IPS-NIHi7 (cell line): Measurements from ENCODE around the gene TRABD2B.
A peak's percentile ranks its signal among the peaks of the same experiment; 100 is the strongest.
"Not testable (repeated sequence)": the region's sequence is repeated elsewhere in the genome, so short reads cannot be mapped to it uniquely, and the experiment has no call there.

ENCODE experiments used
- DNase-seq: peaks from one replicate; pipeline ENCODE4 v3.0.0; 2012; ENCODE audit warnings: mixed read lengths; ENCODE audit errors: extremely low spot score

TRABD2B gene

GRCh38 chr1:47967864-47968555 is 29.2 kb downstream of the TRABD2B start:
- no peak for DNase-seq

GRCh38 chr1:47965816-47966215 is 31.4 kb downstream of the TRABD2B start:
- DNase-seq, result no peak

- DNase-seq, result no peak
These were observed 32.5 kb downstream of the TRABD2B start for GRCh38 chr1:47964636-47965035.

- no peak for DNase-seq
These were observed 33.4 kb downstream of the TRABD2B start for GRCh38 chr1:47963568-47964358.

DNA sequence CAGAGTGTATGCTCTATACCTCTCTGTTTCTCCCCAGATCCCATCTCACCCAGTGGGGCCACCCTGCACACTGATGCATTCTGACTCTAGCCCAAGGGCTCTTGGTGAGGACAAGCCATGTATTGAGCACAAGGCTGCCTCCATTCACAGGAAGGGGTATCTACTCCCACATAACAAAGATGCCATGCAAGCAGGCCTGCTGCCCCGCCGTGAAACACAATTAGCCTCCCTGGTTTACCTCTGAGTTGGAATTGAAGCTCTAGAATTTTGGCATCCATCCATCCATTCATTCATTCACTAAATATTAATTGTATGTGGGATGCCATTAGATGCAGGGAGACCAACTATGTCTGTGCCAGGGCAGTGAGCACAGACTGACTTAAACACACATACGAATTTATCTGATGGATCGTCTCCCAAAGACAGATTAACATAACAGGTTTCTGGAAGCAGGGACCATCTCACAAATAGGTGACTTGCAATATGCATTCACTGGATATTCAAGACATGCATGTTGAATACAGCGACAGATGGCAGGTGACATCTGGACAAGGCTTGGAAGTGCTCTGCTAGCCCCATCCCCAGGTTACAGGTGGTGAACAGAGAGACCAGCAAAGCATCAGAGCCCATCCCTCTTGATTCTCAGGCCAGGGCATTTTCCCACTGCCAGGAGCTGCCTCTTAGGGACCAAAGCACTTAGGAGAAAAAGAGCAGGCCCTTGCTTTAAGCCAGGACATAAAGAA is 34.3 kb downstream of the TRABD2B start:
- DNase-seq, result no peak

GRCh38 chr1:47961835-47962234 is 35.4 kb downstream of the TRABD2B start:
- not testable (repeated sequence) for DNase-seq

GRCh38 chr1:47956491-47956890 is 40.7 kb downstream of the TRABD2B start:
- DNase-seq, result not testable (repeated sequence)

- no peak for DNase-seq
These were observed 43.5 kb downstream of the TRABD2B start for GRCh38 chr1:47953661-47954060.

DNA sequence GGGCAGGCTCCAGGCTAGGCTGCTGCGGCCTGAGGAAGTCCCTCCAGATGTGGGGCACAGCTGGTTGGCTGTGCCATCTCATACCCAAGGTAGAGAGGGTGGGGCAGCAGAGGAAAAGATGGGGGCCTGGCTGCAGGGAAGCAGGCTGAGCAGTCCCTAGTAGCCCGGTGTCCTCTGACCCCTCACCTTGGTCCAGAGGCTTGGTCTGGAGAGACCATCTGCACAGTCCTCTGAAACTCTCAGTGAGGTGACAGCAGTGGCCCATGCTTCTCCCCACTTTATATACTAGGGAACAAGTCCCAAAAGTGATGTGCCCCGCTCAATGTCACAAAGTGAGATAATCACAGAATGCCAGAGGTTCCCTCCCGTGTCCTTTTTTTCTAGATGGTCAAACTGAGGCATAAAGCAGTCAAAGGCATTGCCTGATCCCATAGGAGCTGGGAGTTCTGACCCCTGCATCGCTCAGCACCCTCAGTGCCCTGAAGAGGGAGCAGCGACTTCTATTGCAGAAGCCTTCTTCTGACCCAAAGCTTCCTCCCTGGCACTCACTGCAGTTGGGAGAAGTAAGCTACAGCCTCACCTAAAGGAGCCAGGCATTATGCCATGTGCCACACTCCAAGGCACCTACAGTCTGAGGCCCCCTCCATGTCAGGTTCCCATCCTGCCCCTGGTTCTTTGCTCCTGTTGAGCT is 45.5 kb downstream of the TRABD2B start:
- peak; percentile 26 for DNase-seq

DNA sequence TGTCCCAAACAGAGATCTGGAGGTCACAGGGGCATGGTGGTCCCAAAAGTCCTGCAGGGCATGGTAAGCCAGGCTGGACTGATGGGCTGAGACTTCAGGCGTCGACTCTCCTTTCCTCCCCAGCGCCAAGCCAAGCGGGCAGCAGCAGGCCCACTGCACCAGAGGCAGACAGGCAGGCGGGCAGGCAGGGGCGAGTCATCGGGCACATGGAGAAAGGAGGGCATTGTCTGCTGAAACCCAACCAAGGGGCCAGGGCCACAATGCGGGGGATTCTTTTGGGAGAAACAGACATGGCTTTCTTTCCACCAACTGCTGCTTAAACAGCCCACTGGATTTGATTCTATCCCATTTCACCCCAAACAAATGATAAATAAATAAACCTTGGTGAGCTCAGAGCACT is 46.2 kb downstream of the TRABD2B start:
- DNase-seq, result no peak

- DNase-seq, result no peak
These were observed 46.7 kb downstream of the TRABD2B start for GRCh38 chr1:47950471-47950870.

DNA sequence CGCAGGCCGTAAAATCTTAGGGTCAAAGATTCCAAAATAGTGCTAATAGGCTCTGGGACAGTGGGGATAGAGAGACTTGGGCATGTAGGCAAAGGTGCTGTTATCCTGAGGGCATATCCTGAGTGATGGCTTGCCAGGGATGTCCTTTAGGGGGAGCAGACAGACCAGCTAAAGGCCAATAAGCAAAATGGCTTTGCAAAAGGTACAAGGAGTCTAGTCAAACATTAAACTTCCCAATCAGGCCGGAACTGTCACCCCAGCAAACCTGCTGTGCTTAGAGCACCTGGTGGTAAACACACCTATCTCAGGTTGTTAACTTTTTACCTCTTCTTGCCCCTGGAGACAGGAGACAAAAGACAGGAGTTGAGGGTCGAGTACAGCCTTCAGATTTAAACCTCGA is 49.1 kb downstream of the TRABD2B start:
- DNase-seq, result peak; percentile 75

- no peak for DNase-seq
These were observed 49.7 kb downstream of the TRABD2B start for GRCh38 chr1:47947531-47947930.

GRCh38 chr1:47944561-47944960 is 52.6 kb downstream of the TRABD2B start:
- no peak for DNase-seq

- no peak for DNase-seq
These were observed 55.0 kb downstream of the TRABD2B start for GRCh38 chr1:47942240-47942629.

DNA sequence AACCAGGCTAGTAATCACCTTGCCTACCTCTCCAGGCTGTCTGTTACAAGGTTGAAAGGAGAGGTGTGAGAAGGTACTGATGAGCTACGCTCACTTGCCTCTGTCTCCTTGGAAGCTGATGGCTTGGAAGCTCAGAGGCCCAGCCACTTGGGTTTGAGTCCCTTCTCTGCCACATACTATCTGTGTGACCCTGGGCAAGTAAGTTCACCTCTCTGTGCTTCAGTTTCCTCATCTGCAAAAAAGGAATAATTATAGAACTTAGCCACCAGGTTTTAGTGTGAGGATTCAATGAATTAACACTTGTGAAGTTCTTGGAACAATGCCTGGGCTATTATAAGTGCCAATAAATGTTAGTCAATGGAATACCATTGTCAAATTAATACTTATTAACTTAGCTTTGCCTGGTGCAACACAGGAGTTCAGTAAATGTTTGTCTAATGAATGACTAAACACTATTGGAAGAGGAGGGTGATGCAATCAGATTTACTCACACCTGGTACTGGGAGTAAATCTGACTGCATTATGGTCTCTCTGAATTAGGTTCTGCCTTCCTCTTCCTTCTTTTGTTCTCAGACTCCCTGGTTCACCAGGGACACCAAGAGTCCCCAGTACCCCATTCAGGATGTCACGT is 55.5 kb downstream of the TRABD2B start:
- no peak for DNase-seq

- no peak for DNase-seq
These were observed 56.4 kb downstream of the TRABD2B start for GRCh38 chr1:47940779-47941178.

DNA sequence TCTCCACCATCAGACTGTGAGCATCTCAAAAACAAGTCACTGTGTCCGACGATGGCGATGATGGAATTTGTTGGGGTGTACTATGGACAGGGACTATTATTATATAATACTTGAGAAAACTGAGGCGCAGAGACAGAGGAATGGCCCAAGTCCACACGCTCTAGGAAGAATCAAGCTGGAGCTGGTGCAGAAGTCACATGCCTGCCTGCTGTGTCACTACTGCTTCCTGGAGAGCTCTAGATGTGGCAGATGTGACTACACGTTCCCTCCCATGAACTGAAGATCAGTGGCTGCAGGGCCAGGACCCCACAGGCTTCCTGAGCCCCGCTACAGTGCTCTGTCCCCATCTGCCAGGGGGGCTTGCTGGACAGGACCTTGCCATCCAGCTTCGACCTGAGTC is 56.9 kb downstream of the TRABD2B start:
- no peak for DNase-seq

DNA sequence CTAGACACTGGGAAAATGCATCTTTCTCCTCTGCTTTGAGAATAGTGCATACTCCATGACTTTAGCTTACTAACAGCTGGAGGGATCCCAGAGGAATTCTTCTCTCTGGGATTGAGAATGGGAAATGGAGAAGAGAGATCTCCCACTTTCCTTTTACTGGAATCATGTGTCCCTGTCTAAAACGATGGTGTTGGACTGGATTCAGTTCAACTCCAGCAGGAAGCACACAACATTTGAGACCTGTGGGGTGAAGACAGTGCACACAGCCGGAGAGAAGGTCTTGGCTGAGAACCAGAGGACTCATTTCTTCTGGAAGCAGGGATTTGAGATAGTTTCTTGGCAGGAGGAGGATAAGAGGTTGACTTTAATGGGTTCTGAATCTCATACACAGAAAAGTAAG is 58.7 kb downstream of the TRABD2B start:
- no peak for DNase-seq

DNA sequence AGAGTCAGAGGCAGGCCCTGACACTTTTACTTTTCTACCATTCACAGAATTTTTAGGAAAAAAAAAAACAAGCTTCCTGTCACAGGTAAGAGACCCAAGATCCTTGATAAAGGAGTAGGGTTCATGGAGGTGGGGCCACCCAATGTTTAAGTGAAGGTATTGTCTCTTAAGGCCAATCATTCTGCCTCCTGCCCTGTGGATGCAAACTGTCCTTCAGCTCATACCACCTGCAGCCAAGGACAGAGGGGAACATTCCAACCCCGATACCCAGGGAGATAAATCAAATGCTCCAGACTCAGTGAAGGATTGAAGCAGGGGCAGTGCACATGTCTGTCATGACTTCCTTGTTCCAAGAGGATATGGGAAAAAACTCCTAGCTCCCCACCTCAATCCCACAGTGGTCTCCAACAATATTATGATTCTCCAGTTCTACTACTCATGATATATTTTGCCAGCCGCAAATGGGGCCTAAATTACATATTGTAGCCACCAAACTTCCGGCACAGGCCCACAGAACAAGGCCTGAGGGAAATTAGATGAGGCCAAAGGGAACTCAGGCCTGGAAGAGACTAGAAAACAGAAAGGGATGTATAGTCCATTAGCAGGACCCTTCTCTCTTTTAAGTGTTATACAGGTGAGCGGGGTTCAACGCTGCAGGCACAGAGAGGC is 59.5 kb downstream of the TRABD2B start:
- DNase-seq, result no peak
